Sigmoid colon (tissue), 7 donors: ENCODE measurements around the gene GNG3. TPM values are rescaled to one million over a fixed set of nuclear protein-coding genes. Genes with fewer than 3 reads are reported as not detected.

ENCODE experiments used
- DNase-seq: peaks from one replicate; pipeline ENCODE4 v3.0.0-alpha.2; 2019
- H3K27ac ChIP-seq, 4 donors: fragments of 200-600 bp; sonication (generic); one replicate each; pipeline ENCODE4 v1.5.1; 2016 to 2019; ENCODE audit warnings: mild to moderate bottlenecking in 1 of 4
- H3K27me3 ChIP-seq, 3 donors: fragments of 200-600 bp; sonication (generic); one replicate each; pipeline ENCODE4 v1.5.1; 2019; ENCODE audit warnings: mild to moderate bottlenecking in 1 of 3
- H3K36me3 ChIP-seq, 4 donors: fragments of 200-600 bp; sonication (generic); one replicate each; pipeline ENCODE4 v1.5.1; 2016 to 2019
- H3K4me1 ChIP-seq, 4 donors: fragments of 200-600 bp; sonication (generic); one replicate each; pipeline ENCODE4 v1.5.1; 2017 to 2019
- H3K4me3 ChIP-seq, 4 donors: fragments of 200-600 bp; sonication (generic); one replicate each; pipeline ENCODE4 v1.5.1; 2017 to 2019; ENCODE audit warnings: mild to moderate bottlenecking in 2 of 4, moderate library complexity in 1 of 4
- H3K9me3 ChIP-seq, 4 donors: fragments of 200-600 bp in 3 of 4; sonication (generic) in 3 of 4; one replicate each; pipeline versions ENCODE4 v1.5.1 to v1.6.1; 2013 to 2019
- EP300 ChIP-seq, 4 donors: sonication (generic); formaldehyde crosslinking; IDR thresholded peaks; one replicate each; pipeline ENCODE4 v1.6.1; 2017; ENCODE audit warnings: antibody characterized with exemption in 4 of 4
- POLR2A ChIP-seq, 2 donors: fragments of 450-650 bp; IDR thresholded peaks; one replicate each; pipeline ENCODE4 v1.6.1; 2016; ENCODE audit warnings: antibody characterized with exemption in 2 of 2, mild to moderate bottlenecking in 2 of 2, moderate library complexity in 2 of 2
- POLR2AphosphoS5 ChIP-seq, 4 donors: sonication (generic); formaldehyde crosslinking; IDR thresholded peaks; one replicate each; pipeline ENCODE4 v1.6.1; 2017; ENCODE audit warnings: antibody characterized with exemption in 4 of 4
- WGBS, 2 donors: extraction: QIAGEN DNeasy Blood & Tissue Kit; methylation state at CpG; one replicate each; pipeline ENCODE4 v1.1.7; 2013; 5-methylcytosine and 5-hydroxymethylcytosine counted together
- intact Hi-C: fragments of 100-400 bp; cut with DNase I; formaldehyde crosslinking; loops from one replicate; pipeline ENCODE4 v1.15.1; 2023
- polyA plus RNA-seq, 3 donors: library from polyadenylated mRNA; stranded (reverse); fragments of 200-250 nt; gene quantifications; one replicate each; pipeline ENCODE4 v1.2.3, GENCODE V29; 2013
- total RNA-seq, 4 donors: library from RNA; depleted of rRNA; stranded (reverse); fragments of >200 nt; gene quantifications; one replicate each; pipeline ENCODE4 v1.1.0, GENCODE V29; 2016
- TF ChIP-seq, protein P1 (sequence below), 4 experiments: fragments of 450-650 bp in 3 of 4; fragments of 200-600 bp in 1 of 4; IDR thresholded peaks; one replicate each; pipeline ENCODE4 v1.5.1; 2016 to 2019; ENCODE audit warnings: antibody characterized with exemption in 4 of 4, mild to moderate bottlenecking in 3 of 4, moderate library complexity in 2 of 4
- donor health status: healthy with polysubstance abuse.
- donor health status: Bipolar disorder and iron deficiency.
- donor health status: healthy.

The GNG3 gene
- total and polyA plus RNA-seq, 7 donors = 1.2 to 5.0 (median 2.7) TPM; not detected in 2

DNA sequence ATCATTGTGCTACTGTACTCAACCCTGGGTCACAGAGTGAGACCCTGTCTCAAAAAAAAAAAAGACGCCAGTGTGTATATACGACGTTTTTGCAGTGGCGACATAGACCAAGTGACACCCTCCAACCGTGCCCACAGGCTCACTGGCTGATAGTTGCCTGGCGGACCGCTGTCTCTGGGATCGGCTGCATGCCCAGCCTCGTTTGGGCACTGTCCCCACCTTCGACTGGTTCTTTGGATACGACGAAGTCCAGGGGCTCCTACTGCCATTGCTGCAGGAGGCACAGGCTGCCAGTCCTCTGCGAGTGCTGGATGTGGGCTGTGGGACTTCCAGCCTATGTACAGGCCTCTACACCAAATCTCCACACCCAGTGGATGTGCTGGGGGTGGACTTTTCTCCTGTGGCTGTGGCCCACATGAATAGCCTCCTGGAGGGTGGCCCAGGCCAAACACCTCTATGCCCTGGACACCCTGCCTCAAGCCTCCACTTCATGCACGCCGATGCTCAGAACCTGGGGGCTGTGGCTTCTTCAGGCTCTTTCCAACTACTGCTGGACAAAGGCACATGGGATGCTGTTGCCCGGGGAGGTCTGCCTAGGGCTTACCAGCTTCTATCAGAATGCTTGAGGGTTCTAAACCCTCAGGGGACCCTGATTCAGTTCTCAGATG is 41.1 kb upstream of the GNG3 start:
- TF ChIP-seq, protein P1, sequence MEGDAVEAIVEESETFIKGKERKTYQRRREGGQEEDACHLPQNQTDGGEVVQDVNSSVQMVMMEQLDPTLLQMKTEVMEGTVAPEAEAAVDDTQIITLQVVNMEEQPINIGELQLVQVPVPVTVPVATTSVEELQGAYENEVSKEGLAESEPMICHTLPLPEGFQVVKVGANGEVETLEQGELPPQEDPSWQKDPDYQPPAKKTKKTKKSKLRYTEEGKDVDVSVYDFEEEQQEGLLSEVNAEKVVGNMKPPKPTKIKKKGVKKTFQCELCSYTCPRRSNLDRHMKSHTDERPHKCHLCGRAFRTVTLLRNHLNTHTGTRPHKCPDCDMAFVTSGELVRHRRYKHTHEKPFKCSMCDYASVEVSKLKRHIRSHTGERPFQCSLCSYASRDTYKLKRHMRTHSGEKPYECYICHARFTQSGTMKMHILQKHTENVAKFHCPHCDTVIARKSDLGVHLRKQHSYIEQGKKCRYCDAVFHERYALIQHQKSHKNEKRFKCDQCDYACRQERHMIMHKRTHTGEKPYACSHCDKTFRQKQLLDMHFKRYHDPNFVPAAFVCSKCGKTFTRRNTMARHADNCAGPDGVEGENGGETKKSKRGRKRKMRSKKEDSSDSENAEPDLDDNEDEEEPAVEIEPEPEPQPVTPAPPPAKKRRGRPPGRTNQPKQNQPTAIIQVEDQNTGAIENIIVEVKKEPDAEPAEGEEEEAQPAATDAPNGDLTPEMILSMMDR (IDR thresholded peaks at IDR 0.05) = no peak
- no peak for TF ChIP-seq POLR2AphosphoS5 (IDR thresholded peaks at IDR 0.05)
- TF ChIP-seq EP300 (IDR thresholded peaks at IDR 0.05) = no peak
- TF ChIP-seq POLR2A (IDR thresholded peaks at IDR 0.05) = no peak
- peaks cover 0 to 50% (median 44%) of the 10 kb centered on the region in 4 donors for H3K4me1 ChIP-seq
- H3K36me3 ChIP-seq = peaks cover 0 to 28% (median 8%) of the 10 kb centered on the region in 4 donors
- 27 to 56% methylated on average over 16 of the region's 16 CpGs for WGBS, 2 donors
- DNase-seq = no peak
- no peaks in the 10 kb centered on the region for H3K27me3 ChIP-seq
- intact Hi-C loops = loop anchor here (5.0 kb wide), 2 partner anchors 41 to 54 kb away; partner anchors contain the start of genes BSCL2, EML3, GNG3 and ROM1
- peak overlapping the region; percentile 91 to 97 (median 94) for H3K27ac ChIP-seq
- H3K9me3 ChIP-seq = no peaks in the 10 kb centered on the region
- peak overlapping the region; percentile 74 to 89 (median 86) for H3K4me3 ChIP-seq

GRCh38 chr11:62667460-62667859 is 40.0 kb upstream of the GNG3 start:
- WGBS, 2 donors = 72 to 80% methylated on average over 2 of the region's 2 CpGs
- Histone ChIP-seq H3K27me3 (no peaks in the 10 kb centered on the region), H3K36me3 (peaks cover 0 to 22% (median 7%) of the 10 kb centered on the region in 4 donors), H3K9me3 (no peaks in the 10 kb centered on the region), H3K27ac (peak overlapping the region in 2 of 4 donors; percentile 39 to 97), H3K4me3 (no peak overlapping the region), H3K4me1 (peaks cover 0 to 53% (median 48%) of the 10 kb centered on the region in 4 donors)
- TF ChIP-seq POLR2A (IDR thresholded peaks at IDR 0.05) = no peak
- TF ChIP-seq POLR2AphosphoS5 (IDR thresholded peaks at IDR 0.05) = no peak
- no peak for TF ChIP-seq EP300 (IDR thresholded peaks at IDR 0.05)
- TF ChIP-seq, protein P1 (IDR thresholded peaks at IDR 0.05) = no peak
- intact Hi-C loops = loop anchor here (5.0 kb wide), 2 partner anchors 40 to 55 kb away; partner anchors contain the start of genes BSCL2, EML3, GNG3 and ROM1
- no peak for DNase-seq

DNA sequence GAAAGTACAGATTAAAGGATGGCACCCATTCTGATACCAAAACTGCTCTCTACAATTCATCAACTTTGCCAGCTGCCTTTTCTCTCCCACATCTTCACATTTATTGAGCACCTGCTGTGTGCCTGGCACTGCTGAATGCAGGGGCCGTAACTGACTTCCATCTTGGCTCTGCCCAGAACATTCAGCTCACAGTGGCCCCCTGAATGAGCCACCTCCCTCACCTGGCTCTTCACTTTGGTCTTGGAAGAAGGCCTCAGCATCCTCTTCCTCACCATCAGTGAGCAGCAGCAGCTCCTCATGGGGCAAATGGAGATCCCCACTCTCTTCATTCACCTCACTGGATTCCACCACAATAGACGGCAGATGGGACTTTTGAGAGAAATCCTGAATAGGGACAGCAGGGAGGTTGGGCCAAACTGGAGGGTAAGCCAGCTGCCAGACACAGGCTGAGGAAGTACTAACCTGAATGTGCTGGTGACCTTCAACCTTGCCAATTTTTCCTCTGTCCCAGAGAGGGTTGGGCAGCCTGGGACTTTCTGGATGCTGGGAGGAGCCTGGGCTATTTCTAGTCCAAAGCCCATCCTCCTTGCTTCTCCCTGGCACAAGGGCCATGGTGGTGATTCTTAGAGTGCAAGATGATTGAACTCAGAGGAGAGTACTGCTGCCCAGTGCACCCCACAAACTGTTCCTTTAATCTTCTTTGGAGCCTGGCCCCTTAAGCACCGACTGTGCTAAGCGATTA is 37.9 kb upstream of the GNG3 start:
- intact Hi-C loops = loop anchor here (5.0 kb wide), 2 partner anchors 38 to 57 kb away; partner anchors contain the start of genes BSCL2, EML3, GNG3 and ROM1

GRCh38 chr11:62671236-62671607 is 36.3 kb upstream of the GNG3 start:
- H3K4me1 ChIP-seq = peaks cover 0 to 46% (median 44%) of the 10 kb centered on the region in 4 donors
- TF ChIP-seq EP300 (IDR thresholded peaks at IDR 0.05) (no peak), POLR2AphosphoS5 (IDR thresholded peaks at IDR 0.05) (no peak), POLR2A (IDR thresholded peaks at IDR 0.05) (no peak)
- TF ChIP-seq, protein P1 (IDR thresholded peaks at IDR 0.05) = no peak
- WGBS, 2 donors = 0 to 1% methylated on average over 17 of the region's 17 CpGs

More for the DNA sequence above, 37.9 kb upstream of the GNG3 start:
- no peak for DNase-seq
- H3K27me3 ChIP-seq = no peaks in the 10 kb centered on the region
- TF ChIP-seq POLR2A (IDR thresholded peaks at IDR 0.05) = no peak
- TF ChIP-seq POLR2AphosphoS5 (IDR thresholded peaks at IDR 0.05) = no peak
- TF ChIP-seq EP300 (IDR thresholded peaks at IDR 0.05) = no peak
- TF ChIP-seq, protein P1 (IDR thresholded peaks at IDR 0.05) = no peak
- H3K9me3 ChIP-seq = no peaks in the 10 kb centered on the region
- no peak overlapping the region for H3K27ac ChIP-seq
- H3K4me3 ChIP-seq = no peak overlapping the region
- H3K4me1 ChIP-seq = peaks cover 0 to 52% (median 49%) of the 10 kb centered on the region in 4 donors
- WGBS, 2 donors = 54 to 77% methylated on average over 4 of the region's 4 CpGs
- peaks cover 0 to 22% (median 0%) of the 10 kb centered on the region in 4 donors for H3K36me3 ChIP-seq

More at GRCh38 chr11:62671236-62671607, 36.3 kb upstream of the GNG3 start:
- H3K36me3 ChIP-seq = peaks cover 0 to 34% (median 2%) of the 10 kb centered on the region in 4 donors
- no peak for DNase-seq
- peak overlapping the region; percentile 82 to 91 (median 88) for H3K27ac ChIP-seq
- intact Hi-C loops = no loop called here
- H3K27me3 ChIP-seq = no peaks in the 10 kb centered on the region
- H3K4me3 ChIP-seq = peak overlapping the region; percentile 57 to 87 (median 74)
- no peaks in the 10 kb centered on the region for H3K9me3 ChIP-seq
